ENCODE measurements around the gene KATNAL1. TPM values are rescaled to one million over a fixed set of nuclear protein-coding genes. Genes with fewer than 3 reads are reported as not detected.
"Not testable (repeated sequence)": the region's sequence is repeated elsewhere in the genome, so short reads cannot be mapped to it uniquely, and the experiment has no call there.

The KATNAL1 gene
- total and polyA plus RNA-seq, 2 experiments from 2014 or later, result 2.1 to 9.8 TPM

- no peak overlapping the region for H2AFZ ChIP-seq
- H3K4me1 ChIP-seq (ENCODE audit: insufficient read depth), result no peaks in the 10 kb centered on the region
- H3K79me2 ChIP-seq, result no peaks in the 10 kb centered on the region
- H3K4me2 ChIP-seq, result no peak overlapping the region
- no peaks in the 10 kb centered on the region for H4K20me1 ChIP-seq (ENCODE audit: insufficient read depth, poor library complexity, severe bottlenecking)
- WGBS (ENCODE audit: low lambda C conversion rate, missing lambda C conversion rate), result 96% methylated on average over 1 of the region's 1 CpG
- TF ChIP-seq EZH2 (IDR thresholded peaks at IDR 0.05; ENCODE audit: borderline replicate concordance) (no peak), EZH2phosphoT487 (IDR thresholded peaks at IDR 0.05; ENCODE audit: low read depth, severe bottlenecking, unreplicated experiment) (no peak)
- H3K9me3 ChIP-seq (ENCODE audit: low read depth), result no peaks in the 10 kb centered on the region
- no peaks in the 10 kb centered on the region for H3K27me3 ChIP-seq
- no peak overlapping the region for H3K27ac ChIP-seq
- no peak overlapping the region for H3K4me3 ChIP-seq
- no peak for DNase-seq (ENCODE audit: low spot score)
- no peaks in the 10 kb centered on the region for H3K36me3 ChIP-seq (replicated peaks; ENCODE audit: insufficient read depth, low read depth)
- no peaks in the 10 kb centered on the region for H3K9me2 ChIP-seq (replicated peaks; ENCODE audit: insufficient read depth)
Measured at GRCh38 chr13:30276178-30276577, 31.2 kb downstream of the KATNAL1 start.

- H3K79me2 ChIP-seq, result no peaks in the 10 kb centered on the region
- H4K20me1 ChIP-seq (ENCODE audit: insufficient read depth, poor library complexity, severe bottlenecking), result no peaks in the 10 kb centered on the region
Measured at GRCh38 chr13:30274083-30274482, 33.3 kb downstream of the KATNAL1 start.

GRCh38 chr13:30270035-30270434, 37.3 kb downstream of the KATNAL1 start:
- not testable (repeated sequence) for H4K20me1 ChIP-seq (ENCODE audit: insufficient read depth, poor library complexity, severe bottlenecking); H3K4me3 ChIP-seq; H3K9me2 ChIP-seq (replicated peaks; ENCODE audit: insufficient read depth); H3K9me3 ChIP-seq (ENCODE audit: low read depth); H3K27ac ChIP-seq; H3K79me2 ChIP-seq; H3K27me3 ChIP-seq; H3K4me1 ChIP-seq (ENCODE audit: insufficient read depth); DNase-seq (ENCODE audit: low spot score); H3K4me2 ChIP-seq; H3K36me3 ChIP-seq (replicated peaks; ENCODE audit: insufficient read depth, low read depth); H2AFZ ChIP-seq
- WGBS (ENCODE audit: low lambda C conversion rate, missing lambda C conversion rate), result no CpG with 5 or more reads among the region's 31 CpGs

More at GRCh38 chr13:30274083-30274482, 33.3 kb downstream of the KATNAL1 start:
- H3K9me3 ChIP-seq (ENCODE audit: low read depth), result no peaks in the 10 kb centered on the region
- H3K4me1 ChIP-seq (ENCODE audit: insufficient read depth), result no peaks in the 10 kb centered on the region
- no peak overlapping the region for H3K4me3 ChIP-seq
- no peak for TF ChIP-seq CTCF (IDR thresholded peaks at IDR 0.05; ENCODE audit: poor library complexity)
- no peak for TF ChIP-seq EZH2 (IDR thresholded peaks at IDR 0.05; ENCODE audit: borderline replicate concordance)
- TF ChIP-seq EZH2phosphoT487 (IDR thresholded peaks at IDR 0.05; ENCODE audit: low read depth, severe bottlenecking, unreplicated experiment), result no peak
- H3K9me2 ChIP-seq (replicated peaks; ENCODE audit: insufficient read depth), result no peaks in the 10 kb centered on the region
- no peak for DNase-seq (ENCODE audit: low spot score)
- no peak overlapping the region for H2AFZ ChIP-seq
- H3K36me3 ChIP-seq (replicated peaks; ENCODE audit: insufficient read depth, low read depth), result no peaks in the 10 kb centered on the region
- H3K27ac ChIP-seq, result no peak overlapping the region
- no peaks in the 10 kb centered on the region for H3K27me3 ChIP-seq
- no peak overlapping the region for H3K4me2 ChIP-seq

DNA sequence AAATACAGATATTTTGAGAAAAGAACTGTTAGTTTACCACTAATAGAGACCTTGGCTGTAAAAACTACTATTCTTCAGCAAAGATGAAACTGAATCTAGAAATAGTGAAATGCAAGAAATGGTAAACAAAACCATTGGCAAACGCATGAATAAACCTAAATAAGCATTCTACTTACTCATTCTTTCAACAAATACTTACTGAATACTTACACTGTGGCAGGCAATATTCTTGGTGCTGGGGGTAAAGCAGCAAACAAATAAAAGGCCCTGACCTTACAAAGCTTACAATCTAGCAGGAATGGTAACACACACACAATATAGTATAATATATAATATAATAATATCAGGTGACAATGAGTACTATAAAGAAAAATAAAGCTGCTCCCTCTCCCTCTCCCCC, 38.7 kb downstream of the KATNAL1 start:
- Histone ChIP-seq H3K9me3 (ENCODE audit: low read depth) (no peaks in the 10 kb centered on the region), H4K20me1 (ENCODE audit: insufficient read depth, poor library complexity, severe bottlenecking) (no peaks in the 10 kb centered on the region), H3K27me3 (no peaks in the 10 kb centered on the region), H3K4me2 (no peak overlapping the region), H3K4me3 (no peak overlapping the region), H3K36me3 (replicated peaks; ENCODE audit: insufficient read depth, low read depth) (no peaks in the 10 kb centered on the region), H3K4me1 (ENCODE audit: insufficient read depth) (no peaks in the 10 kb centered on the region), H2AFZ (no peak overlapping the region), H3K9me2 (replicated peaks; ENCODE audit: insufficient read depth) (no peaks in the 10 kb centered on the region), H3K79me2 (no peaks in the 10 kb centered on the region), H3K27ac (no peak overlapping the region)
- WGBS (ENCODE audit: low lambda C conversion rate, missing lambda C conversion rate), result 71% methylated on average over 1 of the region's 1 CpG
- no peak for DNase-seq (ENCODE audit: low spot score)
- TF ChIP-seq EZH2phosphoT487 (IDR thresholded peaks at IDR 0.05; ENCODE audit: low read depth, severe bottlenecking, unreplicated experiment) (no peak), EZH2 (IDR thresholded peaks at IDR 0.05; ENCODE audit: borderline replicate concordance) (no peak), CTCF (IDR thresholded peaks at IDR 0.05; ENCODE audit: poor library complexity) (no peak)
